ENCODE results near the gene MAP3K5. TPM values are rescaled to one million over a fixed set of nuclear protein-coding genes. Genes with fewer than 3 reads are reported as not detected.
A peak's percentile ranks its signal among the peaks of the same experiment; 100 is the strongest.

Gene MAP3K5
- total RNA-seq, 1 experiment from 2014 or later: 14.0 TPM

DNA sequence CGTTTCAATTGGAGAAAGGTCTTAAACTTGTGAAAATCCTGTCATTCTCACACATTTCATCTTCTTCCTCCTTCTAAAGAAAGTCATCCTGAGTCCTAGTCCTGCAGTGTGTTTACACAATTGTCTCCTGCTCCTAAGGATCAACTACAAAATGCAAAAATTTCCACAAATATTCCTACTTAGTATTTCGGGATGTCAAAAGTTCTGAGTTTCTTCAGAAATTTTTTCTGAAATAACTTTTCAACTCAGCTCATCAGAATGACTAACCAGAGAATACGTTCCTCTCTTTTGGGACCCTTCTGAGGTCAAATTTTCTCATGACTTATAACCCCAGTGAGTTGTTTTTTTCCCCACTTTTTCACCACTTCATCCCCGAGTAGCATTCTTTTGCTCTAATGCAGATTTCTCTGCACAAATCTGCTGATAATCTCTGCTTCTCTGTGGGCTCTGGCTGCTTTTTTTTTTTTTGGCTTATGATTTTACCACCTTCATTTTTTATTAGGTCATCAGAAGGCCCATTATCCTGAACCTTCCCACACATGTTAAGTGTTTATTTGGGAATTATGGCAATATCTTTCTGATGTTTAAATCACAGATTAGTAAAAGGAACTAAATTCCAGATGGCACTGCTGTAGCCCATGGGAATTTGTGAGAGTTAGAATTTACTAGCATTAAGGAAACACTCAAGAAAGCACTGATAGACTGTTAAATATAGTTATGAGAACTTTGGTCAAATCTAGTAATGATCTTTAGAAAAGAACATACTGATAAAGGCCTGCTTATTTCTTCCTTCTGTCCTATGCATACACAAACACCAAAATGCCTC, 41.4 kb downstream of the MAP3K5 start:
- no peak for DNase-seq (ENCODE audit: low read depth)

DNA sequence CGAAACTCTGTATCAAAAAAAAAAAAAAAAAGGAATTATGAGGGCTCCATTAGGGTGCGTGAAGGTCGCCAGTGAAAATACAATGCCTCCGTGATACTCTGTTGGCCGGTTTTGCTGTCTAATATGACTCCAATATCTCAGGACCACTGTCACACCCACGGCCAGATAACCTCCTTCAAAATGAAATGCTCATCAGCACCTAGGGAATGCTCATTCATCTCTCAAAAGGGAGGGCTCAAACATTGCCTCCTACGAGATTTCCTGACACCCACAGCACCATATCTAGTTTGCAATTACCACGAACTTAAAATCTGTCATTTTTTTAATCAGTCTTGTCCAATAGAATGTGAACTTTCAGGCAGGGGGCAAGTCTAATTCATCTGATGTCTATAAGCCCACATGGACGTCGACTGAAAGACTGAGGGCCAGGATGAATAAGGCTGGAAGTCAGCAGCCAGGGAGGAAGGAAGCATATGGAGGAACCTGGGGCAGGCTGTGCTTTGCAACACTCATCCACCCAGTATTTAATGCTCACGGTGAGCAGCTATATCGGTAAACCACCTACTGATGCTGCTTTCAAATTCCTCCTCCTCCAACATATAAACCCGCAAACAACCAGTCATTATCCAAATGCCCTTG, 42.8 kb downstream of the MAP3K5 start:
- no peak for DNase-seq (ENCODE audit: low read depth)

DNA sequence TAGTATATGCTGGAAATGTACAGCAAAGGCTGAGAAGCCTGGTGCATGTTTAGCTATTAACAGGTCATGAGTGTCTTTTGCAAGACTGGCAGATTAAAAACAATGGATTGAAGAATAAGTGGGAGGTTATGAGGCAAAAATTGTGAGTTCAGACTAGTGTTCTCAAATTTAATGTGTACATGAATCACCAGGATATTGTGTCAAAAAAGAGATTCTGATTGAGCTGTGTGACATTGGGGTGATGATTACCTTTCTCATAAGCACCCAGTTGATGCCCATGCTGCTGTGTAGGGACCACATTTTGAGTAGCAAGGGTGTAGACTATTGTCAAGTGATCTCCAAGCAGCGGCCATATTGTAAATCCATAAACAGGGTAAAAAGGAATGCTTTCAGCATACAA, 44.8 kb downstream of the MAP3K5 start:
- DNase-seq (ENCODE audit: low read depth): no peak

DNA sequence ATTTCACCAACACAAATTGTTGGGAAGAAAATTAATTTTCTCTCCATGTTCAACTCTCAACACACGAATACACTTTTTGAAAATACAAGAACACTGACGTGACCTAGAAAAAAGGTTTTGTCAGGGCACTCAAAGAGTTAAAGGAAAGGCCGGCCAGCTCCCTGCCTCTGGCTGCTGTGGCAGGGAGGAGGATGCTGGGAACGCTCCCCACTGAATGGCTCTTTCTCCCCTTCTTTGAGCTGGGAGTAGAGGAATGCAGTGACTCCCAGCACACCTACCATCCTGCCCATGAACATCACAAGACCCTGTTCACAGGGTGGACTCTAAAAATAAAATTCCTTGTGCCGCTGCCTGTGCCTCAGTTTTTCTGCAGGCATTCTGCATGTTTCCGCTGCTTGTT, 47.0 kb downstream of the MAP3K5 start:
- no peak for DNase-seq (ENCODE audit: low read depth)

DNA sequence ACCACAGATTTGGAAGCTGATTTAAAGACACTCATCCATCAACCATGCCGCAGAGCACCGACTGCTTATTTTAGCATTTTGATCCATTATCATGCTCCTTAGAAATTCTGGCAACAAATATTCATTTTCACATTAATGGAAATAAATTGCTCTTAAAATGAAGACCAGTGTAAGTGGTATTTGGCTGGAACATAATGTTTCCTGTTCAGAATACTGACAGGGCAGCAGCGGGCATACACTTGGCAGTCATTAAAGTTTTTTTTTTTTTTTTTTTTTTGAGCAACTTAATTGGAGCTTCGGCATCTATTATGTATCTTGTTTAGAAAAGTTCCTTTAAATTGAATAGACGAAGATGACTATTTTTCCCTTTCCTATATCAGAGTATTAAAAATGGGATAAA, 47.4 kb downstream of the MAP3K5 start:
- no peak for DNase-seq (ENCODE audit: low read depth)

DNA sequence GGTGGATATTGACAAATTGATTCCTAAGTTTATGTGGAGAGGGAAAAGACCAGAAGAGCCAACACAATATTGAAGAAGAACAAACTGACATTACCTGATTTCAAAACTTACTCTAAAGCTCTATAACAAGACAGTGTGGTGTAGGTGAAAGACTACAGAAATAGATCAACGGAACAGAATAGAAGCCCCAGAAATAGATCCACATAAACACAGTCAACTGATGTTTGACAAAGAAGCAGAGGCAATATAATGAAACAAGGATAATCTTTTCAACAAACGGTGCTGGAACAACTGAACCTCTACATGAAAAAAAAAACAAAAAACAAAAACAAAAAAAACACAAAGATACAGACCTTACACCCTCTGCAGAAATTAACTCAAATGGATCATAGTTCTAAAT, 50.2 kb downstream of the MAP3K5 start:
- DNase-seq (ENCODE audit: low read depth): no peak

DNA sequence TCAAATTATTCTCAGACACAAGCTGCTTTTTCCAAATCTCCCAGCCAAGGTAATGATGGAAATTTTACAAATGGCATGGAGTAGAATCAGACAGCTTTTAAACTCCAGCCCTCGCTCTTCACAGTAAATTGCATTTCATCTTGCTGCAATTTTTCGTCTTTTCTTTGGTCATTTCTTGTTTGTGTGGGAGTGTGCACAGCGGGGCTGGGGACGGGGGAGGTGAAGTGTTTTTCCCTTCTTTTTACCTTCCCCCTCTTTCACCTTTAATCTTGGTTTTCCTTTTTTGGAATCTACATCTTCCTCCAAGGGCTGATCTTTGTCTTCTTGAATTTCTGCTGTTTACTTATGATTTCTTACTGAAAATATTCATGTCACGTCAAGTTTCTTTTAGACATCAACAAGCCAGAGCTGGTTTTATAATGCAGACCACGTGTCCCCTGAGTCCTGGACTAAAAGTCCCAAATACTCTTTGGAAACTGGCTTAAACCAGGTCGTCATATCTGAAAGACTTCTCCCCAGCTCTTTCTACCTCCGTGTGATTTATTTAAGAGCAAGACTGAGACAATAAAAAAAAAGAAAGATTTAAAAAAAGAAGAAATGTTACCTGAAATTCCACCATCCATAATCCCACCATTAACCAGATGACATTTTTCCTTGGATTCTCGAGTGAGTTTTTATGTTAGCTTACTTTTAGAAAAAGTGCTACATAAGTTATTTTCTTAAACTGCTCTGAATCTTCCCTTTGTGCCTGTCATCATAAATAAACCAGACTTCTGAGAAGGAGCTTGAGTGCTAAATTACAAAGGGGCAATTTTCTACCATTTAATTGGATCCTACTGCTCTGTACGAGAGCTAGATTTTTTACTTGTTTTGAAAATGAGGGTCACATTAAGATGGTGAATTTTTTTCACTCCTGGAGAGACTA, 52.0 kb downstream of the MAP3K5 start:
- DNase-seq (ENCODE audit: low read depth): no peak

DNA sequence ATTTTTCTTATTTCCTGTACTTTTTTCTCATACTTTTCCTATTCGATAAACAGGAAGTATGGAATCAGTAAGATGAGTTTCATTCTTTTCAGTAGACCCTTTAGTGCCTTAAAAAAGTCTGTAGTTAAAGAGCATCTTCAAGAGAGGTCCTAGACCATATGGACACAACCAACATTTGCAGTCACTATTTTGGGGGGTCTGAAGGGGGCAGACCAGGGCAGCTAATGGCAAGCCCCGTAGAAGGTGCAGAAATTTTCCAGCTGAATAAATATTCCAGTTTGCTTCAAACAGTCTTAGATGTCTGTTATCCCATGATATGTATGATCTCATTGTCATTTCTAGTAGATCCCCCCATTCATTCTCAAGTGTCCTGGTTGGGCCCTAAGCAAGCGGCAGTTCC, 52.8 kb downstream of the MAP3K5 start:
- DNase-seq (ENCODE audit: low read depth): no peak

DNA sequence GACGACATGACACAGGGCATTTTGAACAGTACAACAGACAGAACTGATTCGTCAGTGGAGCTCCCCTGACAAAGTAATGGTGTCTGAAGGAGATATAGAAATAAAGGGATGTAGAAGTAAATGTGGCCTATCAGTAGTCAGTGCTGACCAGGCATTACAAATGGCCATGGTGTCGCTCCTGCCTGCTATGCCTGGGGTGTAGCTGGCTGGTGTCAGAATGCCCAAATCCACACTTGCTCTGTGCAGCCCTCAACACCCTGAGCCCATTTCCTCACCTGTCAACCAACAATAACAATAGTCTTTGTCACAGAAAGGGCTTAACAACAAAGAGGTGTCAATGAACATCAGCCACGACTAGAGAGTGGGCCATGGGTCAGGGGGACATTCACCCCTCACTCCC, 53.2 kb downstream of the MAP3K5 start:
- DNase-seq (ENCODE audit: low read depth): no peak

DNA sequence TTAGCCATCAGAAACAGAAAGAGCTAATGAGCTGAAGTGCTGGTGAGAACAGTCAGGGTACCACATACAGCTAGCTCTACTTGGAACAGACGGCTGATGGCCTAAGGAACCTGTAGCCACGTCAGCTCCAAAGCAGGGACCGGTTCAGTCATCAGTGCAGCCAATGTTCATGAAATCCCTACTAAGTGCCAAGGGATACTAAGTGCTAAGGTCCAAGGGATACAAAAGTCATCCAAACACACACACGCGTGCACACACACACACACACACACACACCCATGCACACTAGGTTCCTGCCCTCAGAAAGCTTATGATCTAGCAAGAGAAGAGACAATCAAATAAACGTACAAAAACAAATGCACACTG, 53.6 kb downstream of the MAP3K5 start:
- no peak for DNase-seq (ENCODE audit: low read depth)

DNA sequence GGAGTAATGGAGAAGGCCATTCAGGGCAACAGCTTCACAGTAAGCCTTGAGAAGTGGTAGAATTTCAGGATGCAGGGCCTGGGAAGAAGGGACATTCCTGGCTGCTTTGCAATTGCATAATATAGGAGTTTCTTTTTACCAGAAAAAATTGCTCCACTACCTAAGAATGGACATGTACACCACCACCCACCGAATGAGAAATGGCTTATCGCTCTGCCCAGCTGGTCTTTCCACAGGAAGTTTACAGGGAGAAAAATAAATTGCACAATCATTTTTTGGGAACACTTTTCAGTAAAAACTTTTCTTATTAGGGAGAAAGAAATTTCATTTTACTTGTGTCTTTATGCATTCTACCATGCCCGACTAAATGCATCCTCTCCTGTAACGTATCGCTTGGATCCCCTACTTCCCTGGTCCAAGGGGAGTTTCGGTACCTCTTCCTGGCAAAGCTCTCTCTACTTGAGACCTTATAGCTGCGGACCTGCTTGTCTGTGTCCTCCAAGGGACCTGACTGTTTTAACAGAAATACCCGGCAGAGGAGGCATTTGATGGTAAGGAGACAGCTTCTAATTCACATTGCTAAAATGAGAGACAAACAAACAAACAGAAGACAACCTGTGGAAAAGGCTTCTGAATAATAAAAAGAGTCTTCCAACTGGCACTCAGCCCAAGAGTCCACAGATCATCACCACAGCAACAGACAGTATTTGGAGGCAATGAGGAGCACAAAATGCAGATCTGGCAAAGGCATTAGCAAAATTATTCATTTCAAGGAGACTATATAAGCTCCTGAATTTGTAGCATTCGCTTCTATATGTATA, 54.2 kb downstream of the MAP3K5 start:
- DNase-seq (ENCODE audit: low read depth): peak; percentile 20

DNA sequence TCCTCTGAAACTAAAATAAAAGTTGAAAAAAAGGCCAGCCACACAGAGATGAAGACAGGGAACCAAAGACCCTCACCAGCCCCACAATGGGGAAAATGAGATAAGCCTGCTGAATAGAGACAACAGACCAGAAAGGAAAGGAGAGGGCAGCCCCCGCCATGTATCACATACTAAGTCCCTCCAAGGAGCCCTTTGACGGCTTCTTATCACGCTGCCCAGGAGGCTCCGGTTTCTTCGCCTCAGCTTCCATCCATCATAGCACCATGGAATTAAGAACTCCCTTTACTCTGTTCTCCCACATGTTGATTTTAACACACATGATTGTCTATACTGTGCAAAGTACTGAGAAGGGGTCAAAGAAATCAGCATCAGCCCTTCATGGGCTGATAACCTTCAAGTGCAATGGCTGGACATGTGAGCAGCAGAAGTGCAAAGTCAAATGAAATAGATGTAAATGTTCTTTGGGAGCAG, 54.9 kb downstream of the MAP3K5 start:
- DNase-seq (ENCODE audit: low read depth): no peak

DNA sequence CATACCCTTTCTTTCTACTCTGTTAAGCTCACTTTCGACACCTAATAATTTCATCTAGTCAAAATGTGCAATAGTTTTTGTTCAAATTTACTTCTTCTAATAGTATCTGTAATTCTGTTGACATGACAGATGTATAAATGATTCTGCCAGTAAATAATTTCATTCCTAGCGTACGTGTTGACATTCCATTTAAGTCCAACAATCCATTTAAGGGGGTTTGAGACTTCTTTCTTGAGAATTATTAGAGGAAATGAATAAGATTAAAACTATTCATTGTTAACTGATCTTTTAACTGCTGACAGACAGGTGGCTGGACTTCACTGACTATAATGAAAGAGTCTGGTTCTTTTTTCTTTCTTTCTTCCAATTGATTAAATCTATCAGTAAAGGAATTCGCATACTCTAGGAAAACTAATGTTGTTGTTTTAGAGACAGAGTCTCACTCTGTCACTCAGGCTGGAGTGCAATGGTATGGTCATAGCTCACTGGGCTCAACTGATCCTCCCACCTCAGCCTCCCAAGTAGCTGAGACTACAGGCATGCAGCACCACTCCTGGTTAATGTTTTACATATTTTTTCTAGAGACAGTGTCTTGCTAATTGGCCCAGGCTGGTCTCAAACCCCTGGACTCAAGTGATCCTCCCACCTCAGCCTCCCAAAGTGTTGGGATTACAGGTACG, 55.9 kb downstream of the MAP3K5 start:
- no peak for DNase-seq (ENCODE audit: low read depth)

DNA sequence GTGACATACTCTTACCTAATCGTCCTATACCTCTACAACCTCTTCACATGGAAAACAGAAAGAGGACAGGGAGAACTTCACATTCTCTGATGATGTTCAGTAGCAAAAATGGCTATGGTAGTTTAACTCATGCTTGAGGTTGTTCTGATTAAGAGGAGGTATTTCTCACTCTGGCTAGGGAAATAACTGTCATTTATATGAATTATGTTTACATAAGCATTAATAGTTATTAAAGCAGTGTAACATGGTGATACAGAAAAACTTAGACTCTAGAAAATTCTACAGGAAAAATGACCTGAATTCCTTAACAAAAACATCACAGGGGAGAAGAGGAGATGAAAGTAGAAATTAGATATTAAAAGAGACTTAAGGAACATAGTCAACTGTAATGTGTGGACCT, 57.3 kb downstream of the MAP3K5 start:
- no peak for DNase-seq (ENCODE audit: low read depth)

DNA sequence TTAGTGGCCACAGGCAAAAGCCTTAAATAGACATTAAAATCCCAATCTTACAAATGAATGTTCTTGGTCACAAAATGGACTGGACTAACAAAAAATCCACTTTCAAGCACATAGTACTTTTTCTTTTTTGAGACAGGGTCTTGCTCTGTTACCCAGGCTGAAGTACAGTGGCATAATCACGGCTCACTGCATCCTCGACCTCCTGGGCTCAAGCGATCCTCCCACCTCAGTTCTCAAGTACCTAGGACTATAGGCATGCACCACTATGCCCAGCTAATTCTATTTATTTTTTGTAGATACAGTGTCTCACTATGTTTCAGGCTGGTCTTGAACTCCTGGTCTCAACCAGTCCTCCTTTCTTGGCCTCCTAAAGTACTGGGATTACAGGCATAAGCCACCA, 59.4 kb downstream of the MAP3K5 start:
- DNase-seq (ENCODE audit: low read depth): no peak

DNA sequence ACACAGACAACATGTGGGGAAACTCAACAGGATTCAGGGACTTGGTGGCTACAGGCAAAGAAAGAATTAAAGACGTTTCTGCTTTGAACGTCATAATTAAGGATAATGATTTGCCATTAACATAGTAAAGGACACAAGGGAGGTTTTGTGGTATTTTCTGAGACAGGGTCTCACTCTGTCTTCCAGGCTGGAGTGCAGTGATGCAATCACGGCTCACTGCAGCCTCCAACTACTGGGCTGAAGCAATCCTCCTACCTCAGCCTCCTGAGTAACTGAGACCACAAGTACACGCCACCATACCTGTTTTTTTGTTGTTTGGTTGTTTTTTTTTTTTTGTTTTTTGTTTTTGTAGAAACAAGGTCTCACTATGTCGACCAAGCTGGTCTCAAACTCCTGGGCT, 62.4 kb downstream of the MAP3K5 start:
- DNase-seq (ENCODE audit: low read depth): no peak

DNA sequence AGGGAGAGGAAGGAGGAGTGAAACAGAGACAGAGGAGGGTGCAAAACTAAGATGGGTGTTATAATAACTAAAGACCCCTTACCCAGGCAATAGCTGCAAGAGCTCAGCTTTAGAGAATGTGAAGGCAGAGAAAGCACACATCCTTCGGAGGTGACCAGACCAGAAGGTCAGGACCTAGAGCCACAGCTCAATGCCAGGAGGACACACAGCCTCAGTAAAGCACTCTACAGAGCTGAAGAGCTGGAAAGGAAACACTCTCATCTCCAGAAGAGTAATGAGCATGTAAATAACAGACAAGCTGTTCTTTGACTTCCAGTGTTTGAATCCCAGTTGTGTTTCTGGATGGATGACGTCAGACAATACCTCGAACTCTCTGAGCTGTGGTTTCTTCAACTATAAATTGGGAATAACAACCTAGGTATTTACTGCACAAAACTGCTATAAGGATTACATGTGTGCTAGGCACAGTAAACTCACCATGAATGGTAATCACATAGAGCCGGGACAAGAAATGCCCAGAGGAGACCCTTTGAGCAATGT, 63.2 kb downstream of the MAP3K5 start:
- no peak for DNase-seq (ENCODE audit: low read depth)

DNA sequence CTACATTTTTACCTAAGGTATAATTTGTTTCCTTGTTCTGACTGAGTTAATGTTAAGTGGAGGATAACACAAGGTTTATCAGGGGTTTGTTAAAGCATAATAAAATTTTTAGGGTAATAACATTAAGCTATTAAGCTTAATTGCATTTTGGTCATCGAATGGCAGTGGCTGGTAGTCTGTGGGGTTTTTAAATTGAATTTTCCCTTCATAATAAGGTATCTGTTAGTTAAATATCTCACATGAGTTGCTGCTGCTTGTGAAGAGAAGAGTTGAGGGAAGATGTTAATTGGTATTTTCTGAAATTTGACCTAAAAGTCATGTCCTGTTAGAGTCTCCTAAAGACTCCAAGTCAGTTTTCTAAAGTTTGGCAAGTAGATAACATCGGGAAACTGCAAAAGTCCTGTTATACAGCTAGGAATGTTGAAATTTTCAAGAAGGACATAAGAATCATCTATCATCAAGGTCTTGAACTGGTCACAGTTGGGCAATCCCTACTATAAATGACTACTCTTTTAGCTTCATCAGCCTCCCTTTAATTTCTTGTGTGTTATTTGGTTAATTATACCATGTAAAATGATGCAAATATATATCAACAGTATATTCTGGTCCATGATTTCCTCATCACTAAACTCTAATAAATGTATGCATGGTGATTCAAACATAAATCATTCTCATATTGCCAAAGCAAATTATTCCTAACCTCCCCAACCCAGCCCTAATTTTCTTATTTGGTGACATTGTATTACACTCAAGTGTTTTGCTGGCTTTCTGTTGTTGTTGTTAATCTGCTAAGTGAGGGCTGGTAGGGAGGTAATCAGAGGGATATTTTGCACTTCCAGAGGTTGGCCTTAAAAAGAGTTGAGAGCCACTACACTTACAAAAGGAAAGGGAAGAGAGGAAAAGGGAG, 64.0 kb downstream of the MAP3K5 start:
- DNase-seq (ENCODE audit: low read depth): no peak

DNA sequence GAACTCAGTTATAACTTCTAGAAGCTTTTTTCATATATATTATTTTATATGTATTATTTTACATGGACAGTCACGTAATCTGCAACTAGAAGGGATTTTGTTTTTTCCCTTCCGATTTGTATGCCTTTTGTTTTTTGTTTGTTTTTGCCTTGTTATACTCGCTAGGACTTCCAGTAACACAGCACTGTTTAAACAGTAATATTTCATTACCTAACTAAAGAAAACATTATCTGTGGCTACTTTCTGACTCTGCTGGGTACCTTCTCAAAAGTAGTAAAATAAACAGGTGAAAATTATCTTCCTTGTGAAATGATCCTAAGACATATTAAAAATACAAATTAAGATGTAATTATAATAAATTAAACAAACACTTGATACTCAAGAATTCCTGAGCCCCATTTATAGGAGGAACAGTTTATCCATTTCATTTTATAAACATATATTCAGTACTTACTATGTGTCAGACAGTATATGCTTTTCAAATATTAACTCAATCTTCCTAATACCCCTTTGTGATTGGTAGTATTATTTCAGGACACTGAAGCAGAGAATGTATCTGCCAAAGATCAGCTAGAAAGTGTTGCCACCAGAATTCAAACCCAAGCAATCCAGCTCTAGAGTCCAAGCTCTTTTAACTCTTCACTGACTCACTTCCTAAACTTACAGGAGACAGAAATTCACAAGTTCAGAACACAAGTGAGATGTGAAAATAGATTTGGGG, 65.3 kb downstream of the MAP3K5 start:
- no peak for DNase-seq (ENCODE audit: low read depth)

Data from M059J (cell line).